Right lung (tissue), 10 donors: ENCODE measurements around the gene CTAGE9. TPM values are rescaled to one million over a fixed set of nuclear protein-coding genes. Genes with fewer than 3 reads are reported as not detected.
"Not testable (repeated sequence)": the region's sequence is repeated elsewhere in the genome, so short reads cannot be mapped to it uniquely, and the experiment has no call there.

ENCODE experiments used
- DNase-seq, 2 donors: peaks; one replicate each; pipeline ENCODE4 v3.0.0-alpha.2; 2013
- long read RNA-seq, 8 donors: transcript quantifications; one replicate each; lab custom pipeline, GENCODE V29; 2026
- polyA plus RNA-seq, 5 donors: library from polyadenylated mRNA; unstranded; fragments of 120-200 nt; gene quantifications; one replicate each; pipeline versions ENCODE4 v1.2.1 to v1.2.3, GENCODE V29; 2013; ENCODE audit warnings: inconsistent platforms in 1 of 5, low replicate concordance in 1 of 5; ENCODE audit not compliant: insufficient read length in 5 of 5, insufficient read depth in 1 of 5

The CTAGE9 gene, protein sequence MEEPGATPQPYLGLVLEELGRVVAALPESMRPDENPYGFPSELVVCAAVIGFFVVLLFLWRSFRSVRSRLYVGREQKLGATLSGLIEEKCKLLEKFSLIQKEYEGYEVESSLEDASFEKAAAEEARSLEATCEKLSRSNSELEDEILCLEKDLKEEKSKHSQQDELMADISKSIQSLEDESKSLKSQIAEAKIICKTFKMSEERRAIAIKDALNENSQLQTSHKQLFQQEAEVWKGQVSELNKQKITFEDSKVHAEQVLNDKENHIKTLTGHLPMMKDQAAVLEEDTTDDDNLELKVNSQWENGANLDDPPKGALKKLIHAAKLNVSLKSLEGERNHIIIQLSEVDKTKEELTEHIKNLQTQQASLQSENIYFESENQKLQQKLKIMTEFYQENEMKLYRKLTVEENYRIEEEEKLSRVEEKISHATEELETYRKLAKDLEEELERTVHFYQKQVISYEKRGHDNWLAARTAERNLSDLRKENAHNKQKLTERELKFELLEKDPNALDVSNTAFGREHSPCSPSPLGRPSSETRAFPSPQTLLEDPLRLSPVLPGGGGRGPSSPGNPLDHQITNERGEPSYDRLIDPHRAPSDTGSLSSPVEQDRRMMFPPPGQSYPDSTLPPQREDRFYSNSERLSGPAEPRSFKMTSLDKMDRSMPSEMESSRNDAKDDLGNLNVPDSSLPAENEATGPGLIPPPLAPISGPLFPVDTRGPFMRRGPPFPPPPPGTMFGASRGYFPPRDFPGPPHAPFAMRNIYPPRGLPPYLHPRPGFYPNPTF
- not detected for polyA plus RNA-seq
- long read RNA-seq, donor 1: 0 reads
- long read RNA-seq, donor 2: 0 reads
- long read RNA-seq, donor 3: 0 reads
- long read RNA-seq, donor 4: 0 reads
- long read RNA-seq, donor 5: 0 reads
- long read RNA-seq, donor 6, partial matches to known transcripts: 0 of 1 reads
- long read RNA-seq, donor 6, other reads (novel, unspliced or antisense): 0 of 1 reads
- long read RNA-seq, donor 7: 0 reads
- long read RNA-seq, donor 8, partial matches to known transcripts: 0 of 1 reads
- long read RNA-seq, donor 8, other reads (novel, unspliced or antisense): 0 of 1 reads

DNA sequence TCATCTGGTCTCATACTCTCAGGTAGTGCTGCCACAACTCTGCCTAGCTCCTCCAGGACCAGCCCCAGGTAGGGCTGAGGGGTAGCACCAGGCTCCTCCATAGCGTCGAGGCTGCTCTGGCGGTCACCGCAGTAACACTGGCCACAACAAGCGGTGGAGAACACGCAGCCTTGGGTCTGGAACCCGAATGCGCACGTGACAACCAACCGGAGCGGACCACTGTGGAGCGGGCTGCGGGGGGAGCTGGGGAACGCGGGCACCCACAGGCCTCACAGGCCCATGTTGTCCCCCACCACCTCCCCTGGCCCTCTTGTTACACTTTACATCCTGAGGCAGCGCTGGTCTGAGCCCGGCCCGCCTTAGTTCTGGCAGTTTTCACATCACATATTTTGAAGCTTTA is at the start of gene CTAGE9:
CTAGE9 (minus strand) TSS at position 101 of the 400 bp plus-strand sequence; CDS start at position 101, 0 bp downstream.
- not testable (repeated sequence) for DNase-seq

DNA sequence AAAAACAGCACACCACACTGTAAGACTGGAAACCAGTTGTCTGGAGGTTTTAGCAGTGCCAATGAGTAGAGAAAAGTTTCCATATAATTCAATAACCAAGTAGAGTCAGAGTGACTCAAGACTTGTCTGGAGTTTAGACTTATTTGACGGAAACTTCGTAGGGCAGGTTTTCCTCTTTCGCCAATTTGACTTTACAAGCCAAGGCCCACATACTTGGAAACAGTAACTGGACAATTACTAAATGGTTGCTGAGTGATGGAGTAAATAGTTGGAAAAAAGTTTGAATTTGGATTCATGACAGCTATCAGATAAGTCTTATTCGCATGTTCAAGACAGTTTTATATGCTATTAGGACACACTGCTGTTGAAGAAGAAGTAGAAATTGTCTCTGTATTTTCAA is 48.1 kb upstream of the CTAGE9 start:
- DNase-seq: no peak

DNA sequence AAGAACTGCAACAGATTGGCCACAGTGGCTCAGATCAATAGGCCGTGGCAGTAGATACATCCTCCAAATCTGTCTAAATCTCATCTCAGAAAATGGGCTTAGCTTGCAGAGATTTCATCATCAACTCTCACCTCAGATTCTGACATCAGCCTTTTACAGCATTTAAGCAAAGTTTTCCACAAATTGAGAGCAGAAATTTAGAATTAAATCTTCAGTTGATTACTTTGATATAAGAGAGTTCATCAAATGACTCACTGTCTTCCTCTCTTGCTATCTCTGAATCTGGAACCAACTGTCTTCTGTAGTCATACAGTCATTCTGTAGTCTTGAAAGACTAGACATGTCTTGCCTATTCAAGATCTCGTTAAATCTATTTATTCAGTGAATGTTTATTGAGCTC is 45.2 kb upstream of the CTAGE9 start:
- DNase-seq: no peak

DNA sequence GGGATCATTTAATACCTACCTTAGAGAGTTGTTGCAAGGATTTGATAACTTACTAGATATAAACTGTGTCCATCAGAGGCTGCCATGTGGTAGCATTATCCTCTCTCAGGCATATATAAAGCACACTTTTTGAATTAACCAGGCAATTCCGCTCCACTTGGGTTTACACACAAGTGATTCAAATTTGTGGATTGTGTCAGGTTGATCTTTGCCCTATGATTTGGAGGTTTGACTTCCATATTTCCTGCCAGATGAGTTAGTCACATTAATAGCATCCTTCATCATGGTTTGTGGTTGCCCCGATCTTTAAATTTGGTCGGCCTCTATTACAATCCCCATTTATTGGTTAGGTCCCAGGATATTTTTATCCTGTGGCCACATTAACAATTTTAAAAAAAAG is 44.8 kb upstream of the CTAGE9 start:
- DNase-seq: no peak

DNA sequence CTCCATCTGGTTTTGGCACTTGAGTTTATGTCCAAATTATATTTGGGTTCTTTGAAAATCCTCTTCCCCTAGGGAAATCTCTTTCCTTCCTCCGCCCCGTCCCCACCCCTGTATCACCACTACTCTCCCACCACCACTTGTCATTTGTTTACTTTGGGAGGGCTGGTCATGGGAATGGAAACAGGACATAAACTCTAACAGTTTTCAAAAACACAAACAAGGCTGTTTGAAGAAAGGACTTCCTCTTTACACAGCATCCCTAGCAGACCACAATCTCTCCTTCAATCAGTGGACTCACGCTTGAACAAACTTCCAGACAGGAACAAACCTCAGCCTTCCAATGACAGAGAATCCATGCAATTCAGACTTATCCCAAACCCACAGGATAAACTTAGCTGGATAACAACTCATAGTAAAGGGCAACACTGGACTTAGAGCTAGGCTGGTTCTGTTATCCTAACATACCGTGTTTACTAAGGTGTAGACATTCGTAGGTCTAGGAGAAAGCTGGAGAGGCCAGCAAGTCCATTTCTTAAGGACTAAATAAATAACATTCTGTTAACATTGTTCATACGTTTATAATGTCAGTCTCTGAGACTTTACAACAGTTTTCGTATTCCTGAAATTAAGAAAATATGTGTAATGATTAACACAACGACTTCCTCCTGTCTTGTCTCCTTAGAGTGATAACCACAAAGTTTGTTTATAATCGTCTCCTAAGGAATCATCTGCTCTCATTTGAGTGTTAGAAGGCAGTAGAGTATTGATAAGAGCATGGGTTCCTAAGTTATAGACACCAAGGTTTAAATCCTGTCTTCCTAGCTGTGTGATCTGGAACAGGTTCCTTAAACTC is 44.1 kb upstream of the CTAGE9 start:
- no peak for DNase-seq

DNA sequence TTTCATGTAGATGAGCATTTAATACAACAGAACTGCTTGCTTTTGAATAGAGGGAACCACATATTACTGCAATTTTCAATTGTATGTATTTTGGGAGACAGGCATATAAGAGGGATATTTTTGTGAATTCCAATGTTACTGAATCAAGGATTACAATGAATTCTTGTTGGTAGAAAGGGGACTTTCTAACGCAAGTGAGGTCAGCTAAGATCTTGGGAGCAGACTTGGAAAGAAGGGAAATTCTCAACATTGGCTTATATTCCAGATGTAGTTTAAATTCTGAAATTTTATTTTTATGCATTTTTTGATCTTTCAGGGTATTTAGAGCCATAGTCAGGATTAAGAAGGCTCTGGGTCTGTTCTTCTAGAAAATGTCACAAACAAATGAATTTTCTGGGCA is 43.3 kb upstream of the CTAGE9 start:
- no peak for DNase-seq

DNA sequence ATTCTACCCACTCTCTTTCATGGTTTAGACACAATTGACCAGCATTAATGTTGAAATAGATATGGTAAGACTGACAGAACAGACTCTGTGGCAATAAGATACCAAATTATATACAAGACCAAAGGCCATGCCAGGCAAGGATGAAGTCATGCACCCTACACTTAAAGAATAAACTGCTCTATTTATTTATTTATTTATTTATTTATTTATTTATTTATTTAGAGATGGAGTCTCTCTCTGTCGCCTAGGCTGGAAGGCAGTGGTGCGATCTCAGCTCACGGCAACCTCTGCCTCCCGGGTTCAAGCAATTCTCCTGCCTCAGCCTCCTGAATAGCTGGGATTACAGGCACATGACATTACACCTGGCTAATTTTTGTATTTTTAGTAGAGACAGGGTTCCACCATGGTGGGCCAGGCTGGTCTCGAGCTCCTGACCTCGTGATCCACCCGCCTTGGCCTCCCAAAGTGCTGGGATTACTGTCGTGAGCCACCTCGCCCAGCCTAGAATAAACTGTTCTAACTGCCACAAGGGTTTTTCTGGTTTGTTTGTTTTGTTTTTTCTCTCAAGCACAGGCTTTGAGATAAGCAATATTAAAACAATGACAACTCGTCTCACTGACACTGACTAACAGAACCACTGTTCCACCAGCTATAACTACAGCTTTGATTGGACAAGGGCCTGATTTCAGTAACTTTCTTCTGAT is 40.3 kb upstream of the CTAGE9 start:
- DNase-seq: not testable (repeated sequence)

DNA sequence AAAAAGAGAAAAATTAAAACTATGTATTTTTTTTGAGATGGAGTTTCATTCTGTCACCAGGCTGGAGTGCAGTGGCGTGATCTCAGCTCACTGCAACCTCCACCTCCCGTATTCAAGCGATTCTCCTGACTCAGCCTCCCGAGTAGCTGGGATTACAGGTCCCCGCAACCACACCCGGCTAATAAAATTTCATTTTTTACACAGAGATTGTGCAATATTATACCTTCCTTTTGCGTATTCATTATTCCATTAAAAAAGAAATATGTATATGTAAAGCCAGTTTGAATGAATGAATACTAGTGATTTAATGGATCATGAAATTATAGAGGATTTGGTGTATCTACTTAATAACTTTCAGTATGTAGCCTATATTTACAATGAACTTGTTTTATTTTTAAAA is 38.2 kb upstream of the CTAGE9 start:
- DNase-seq: no peak

DNA sequence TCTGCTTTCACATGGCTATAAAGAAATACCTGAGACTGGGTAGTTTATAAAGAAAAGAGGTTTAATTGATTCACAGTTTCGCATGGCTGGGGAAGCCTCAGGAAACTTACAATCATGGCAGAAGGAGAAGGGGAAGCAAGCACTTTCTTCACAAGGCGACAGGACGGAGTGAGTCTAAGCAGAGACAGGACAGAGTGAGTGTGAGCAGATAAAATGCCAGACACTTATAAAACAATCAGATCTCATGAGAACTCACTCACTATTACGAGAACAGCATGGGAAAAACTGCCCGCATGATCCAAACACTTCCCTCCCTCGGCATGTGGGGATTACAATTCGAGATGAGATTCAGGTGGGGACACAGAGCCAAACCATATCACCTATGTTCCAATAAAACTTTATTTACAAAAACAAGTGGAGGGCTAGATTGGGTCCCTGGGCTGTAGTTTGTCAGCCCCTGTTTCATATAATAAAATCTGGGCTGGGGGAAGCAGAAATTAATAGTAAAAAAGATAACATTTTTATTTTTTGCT is 37.1 kb upstream of the CTAGE9 start:
- no peak for DNase-seq

DNA sequence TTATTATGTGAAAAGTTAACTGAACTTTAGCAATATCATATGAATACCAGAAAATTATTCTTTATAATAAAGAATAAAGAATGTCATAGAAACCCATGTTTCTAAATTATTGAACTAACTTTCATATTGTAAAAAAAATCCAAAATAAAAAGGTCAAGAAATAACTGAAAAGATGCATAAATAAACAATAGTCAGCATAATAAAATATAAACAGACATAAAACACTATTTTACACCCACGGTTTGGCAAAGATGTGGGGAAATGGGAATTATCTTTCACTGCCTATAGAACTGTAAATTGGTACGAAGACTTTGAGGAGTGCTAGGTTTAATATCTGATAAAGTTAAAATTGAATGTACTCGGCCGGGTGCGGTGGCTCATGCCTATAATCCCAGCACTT is 34.7 kb upstream of the CTAGE9 start:
- DNase-seq: no peak

DNA sequence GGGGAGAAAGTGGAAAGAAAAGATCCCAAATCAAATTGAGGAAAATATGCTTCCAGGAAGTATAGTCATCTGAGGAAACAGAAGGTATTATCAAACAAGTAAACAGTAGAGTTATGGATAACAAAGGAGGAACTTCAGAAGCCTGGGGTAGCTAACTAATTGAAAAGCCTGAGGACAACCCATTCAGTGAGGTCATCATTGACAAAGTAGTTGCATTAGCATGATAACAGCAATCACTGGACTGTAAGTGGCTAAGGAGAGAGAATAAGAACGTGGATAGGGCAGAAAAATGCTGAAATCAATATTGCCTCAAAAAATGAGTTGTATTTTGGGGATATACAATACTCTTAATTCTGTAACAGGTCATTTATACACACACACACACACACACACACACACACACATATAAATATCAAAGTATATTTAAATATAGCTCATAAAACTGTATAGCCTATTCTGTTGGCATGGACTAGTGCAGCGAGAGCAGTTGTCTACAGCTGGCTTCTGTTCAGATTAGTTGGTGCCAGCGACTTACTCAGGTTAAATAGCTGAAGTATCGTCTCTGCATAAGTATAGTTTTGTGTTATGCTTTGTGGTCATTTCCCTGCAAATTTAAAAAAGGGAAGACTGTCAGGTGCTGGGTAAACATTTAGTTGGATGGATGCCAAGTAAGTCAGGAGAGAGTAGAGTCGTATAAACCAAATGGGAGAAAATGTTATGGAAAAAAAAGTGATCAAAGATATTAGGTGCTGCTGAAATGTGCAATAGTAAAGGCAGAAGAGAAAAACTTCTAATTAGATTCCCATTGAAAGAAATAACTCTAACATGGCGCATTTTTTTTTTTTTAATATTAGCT is 33.8 kb upstream of the CTAGE9 start:
- no peak for DNase-seq

DNA sequence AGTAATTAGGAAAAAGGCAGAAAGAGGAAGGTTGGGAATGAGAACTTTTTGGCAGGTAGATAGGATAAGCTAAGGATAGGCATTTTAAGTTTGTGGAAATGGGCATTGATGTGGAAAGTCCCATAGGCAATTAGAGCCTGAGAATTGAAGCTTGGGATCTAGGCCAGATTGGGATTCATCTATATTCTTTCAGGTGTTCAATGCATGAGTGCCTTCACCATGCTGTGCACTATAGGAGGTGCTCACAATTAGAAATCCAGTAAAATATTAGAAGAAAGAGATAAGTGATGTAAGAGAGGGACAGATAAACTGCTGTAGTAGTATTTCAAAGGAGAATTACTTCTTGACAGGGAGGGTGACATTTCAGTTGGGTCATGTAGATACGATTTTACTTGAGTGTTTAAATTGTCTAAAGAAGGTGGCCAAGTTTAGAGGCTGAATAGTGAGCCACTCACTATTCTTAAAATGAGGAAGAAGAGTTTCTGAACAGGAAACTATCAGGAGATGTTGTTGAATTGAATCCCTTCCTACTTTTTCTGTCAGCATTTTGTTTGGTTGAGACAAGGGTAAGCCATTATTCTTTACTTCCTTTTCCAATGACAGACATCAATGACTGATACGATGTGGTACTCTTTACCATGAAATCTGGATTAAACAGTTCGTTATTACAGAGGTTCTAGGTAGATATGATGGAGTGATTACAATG is 31.0 kb upstream of the CTAGE9 start:
- no peak for DNase-seq

DNA sequence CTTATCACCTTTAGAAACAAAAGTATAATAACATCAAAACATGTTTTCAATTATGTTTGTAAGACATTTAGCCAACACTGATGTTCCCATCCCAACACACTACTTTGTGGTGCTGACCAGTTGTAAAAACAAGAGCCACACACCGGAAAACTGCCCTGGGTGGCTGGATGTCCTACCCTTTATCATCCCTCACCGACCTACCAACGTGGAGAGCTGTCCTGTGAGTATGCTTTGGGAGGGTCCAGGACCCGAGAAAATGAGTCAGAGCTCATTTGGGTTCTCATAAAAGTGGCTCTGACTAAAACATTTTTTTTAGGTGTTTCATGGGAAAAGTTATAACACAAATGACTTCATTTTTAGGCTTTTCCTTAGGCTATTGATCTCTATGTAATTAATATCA is 29.3 kb upstream of the CTAGE9 start:
- no peak for DNase-seq

DNA sequence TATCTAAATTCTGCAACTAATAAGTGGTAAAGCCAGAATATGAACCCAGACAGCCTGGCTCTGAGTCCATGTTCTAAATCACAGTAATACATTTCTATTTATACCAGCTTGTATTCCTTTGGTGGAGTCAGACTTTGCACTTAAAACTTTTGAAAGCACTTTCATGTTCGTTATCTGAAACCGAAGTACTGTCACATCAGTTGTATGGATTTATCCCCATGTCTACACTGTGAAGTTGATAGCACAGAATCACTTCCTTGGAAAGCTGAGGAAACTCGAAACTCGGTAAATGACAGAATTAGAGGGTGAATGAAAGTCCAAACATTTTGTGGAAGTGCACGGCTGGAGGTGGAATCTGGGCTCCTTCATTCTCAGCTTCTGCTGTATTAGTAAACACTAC is 28.3 kb upstream of the CTAGE9 start:
- DNase-seq: no peak

DNA sequence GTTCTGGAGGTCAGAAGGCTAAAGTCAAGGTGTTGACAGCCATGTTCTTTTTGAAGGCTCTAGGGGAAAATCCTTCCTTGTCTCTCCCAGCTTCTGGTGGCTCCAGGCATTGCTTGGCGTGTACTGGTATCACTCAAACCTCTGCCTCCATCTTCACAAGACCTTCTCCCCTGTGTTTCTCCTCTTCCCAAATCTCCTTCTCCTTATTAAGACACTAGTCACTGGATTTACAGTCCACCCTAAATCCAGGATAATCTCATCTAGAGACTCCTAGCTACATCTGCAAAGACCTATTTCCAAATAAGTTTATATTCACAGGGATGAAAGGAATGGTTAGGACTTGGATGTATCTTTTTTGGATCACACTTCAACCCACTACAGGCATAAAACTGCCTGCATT is 26.0 kb upstream of the CTAGE9 start:
- DNase-seq: no peak

DNA sequence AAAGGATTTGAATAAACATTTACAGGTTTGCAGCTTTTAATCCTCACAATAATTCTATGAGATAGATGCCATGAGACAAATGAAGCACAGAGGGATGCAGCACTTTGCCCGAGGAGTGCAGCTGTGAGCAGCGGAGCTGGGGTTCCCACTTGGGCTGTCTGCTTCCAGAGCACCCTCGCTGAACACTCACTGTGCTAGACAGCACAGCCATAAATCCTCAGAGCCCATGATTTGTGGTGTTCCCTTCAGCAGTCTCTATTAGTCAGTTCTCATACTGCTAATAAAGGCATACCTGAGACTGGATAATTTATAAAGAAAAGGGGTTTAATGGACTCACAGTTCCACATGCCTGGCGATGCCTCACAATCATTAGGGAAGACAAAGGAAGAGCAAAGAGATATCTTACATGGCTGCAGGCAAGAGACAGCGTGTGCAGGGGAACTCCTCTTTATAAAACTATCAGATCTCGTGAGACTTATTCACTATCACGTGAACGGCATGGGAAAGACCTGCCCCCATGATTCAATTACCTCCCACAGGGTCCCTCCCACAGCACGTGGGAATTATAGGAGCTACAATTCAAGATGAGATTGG is 25.3 kb upstream of the CTAGE9 start:
- DNase-seq: no peak

DNA sequence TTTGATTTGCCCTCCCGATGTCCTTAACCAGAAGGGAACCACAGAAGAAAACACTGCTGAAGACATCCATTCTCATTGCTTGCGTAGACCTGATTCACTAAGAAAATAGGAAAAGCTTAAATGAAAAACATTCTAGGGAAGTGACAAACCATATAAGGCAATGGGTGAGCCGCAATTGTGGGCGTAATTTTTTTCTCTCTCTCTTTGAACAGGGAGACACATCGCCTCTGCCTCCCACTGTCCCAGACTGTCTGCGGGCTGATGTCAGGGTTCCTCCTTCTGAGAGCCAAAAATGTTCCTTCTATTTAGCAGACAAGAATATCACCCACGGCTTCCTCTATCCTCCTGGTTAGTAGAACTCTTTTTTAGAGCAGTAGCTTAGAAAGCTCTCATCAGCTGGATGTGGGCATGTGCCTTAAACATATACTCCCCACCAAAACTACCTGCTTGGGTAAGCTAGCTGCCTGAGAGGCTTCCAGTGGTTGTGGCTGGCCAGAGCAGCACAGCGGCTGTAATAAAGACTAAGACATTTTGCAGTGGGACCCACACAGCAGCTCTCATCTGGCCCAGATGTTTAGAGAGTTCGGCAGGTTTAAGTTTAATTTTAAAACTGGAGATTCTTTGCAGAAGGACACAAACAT is 22.7 kb upstream of the CTAGE9 start:
- DNase-seq: no peak

DNA sequence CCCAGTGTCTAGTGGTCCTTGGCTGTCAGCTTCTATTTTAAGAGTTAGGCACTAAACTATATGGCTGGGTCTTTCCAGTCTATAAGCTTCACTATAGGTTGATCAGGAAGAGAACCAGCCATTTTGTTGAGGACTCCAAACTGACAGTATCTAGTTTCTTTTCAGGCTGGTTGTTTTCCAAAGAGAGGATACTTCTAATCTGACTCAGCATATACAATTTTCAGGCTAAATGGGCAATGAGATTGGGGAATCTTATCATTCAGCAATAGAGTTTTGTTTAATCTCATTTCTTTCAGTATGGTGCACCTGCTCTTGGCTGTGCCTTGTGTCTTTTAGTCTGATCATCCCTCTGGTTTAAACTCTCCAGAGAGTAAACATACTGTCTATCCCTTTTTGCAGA is 20.4 kb upstream of the CTAGE9 start:
- DNase-seq: no peak
